ENCODE data around the gene UBTF. TPM values are rescaled to one million over a fixed set of nuclear protein-coding genes. Genes with fewer than 3 reads are reported as not detected.

Gene UBTF
- total RNA-seq, 1 donor from 2014 or later, result 59.2 TPM

- DNase-seq, result no peak
These were observed 52.2 kb downstream of the UBTF start for GRCh38 chr17:44167181-44167861.

- DNase-seq, result no peak
These were observed 55.0 kb downstream of the UBTF start for GRCh38 chr17:44164476-44164875.

- DNase-seq, result peak; percentile 16
These were observed 59.8 kb downstream of the UBTF start for GRCh38 chr17:44159519-44160210.

GRCh38 chr17:44155488-44155887 lies 64.0 kb downstream of the UBTF start:
- no peak for DNase-seq

Other genes with a start within 250 kb of the UBTF start
- 6.8 and 10.0 TPM in 2 replicates for gene NAGS, start 215.1 kb downstream of the UBTF start, total RNA-seq
- gene TMEM101, start 204.7 kb downstream of the UBTF start, total RNA-seq, result 85.2 and 117 TPM in 2 replicates
- gene LSM12, start 153.0 kb downstream of the UBTF start, total RNA-seq, result 21.8 and 32.0 TPM in 2 replicates
- 14.3 and 35.1 TPM in 2 replicates for gene G6PC3, start 148.9 kb downstream of the UBTF start, total RNA-seq
- gene HDAC5, start 96.0 kb downstream of the UBTF start, total RNA-seq, result 50.3 and 52.1 TPM in 2 replicates
- 1.2 and 2.9 TPM in 2 replicates for gene HROB, start 77.7 kb downstream of the UBTF start, total RNA-seq
- 0.17 TPM in 1 of 2 replicates, not detected in the other for gene ASB16, start 49.0 kb downstream of the UBTF start, total RNA-seq
- 37.0 and 40.2 TPM in 2 replicates for gene TMUB2, start 32.7 kb downstream of the UBTF start, total RNA-seq
- gene ATXN7L3, start 19.8 kb downstream of the UBTF start, total RNA-seq, result 51.1 and 67.7 TPM in 2 replicates
- gene SLC4A1, start 48.5 kb upstream of the UBTF start, total RNA-seq, result not detected in 2 replicates
- gene RUNDC3A, start 88.9 kb upstream of the UBTF start, total RNA-seq, result under 0.01 TPM in 1 of 2 replicates, not detected in the other
- gene SLC25A39, start 105.1 kb upstream of the UBTF start, total RNA-seq, result 88.8 and 120 TPM in 2 replicates
- gene GRN, start 125.6 kb upstream of the UBTF start, total RNA-seq, result 543 and 963 TPM in 2 replicates
- gene FAM171A2, start 144.2 kb upstream of the UBTF start, total RNA-seq, result 7.0 and 9.7 TPM in 2 replicates
- 0.19 and 1.0 TPM in 2 replicates for gene ITGA2B, start 170.0 kb upstream of the UBTF start, total RNA-seq